ENCODE results near the gene ABHD16A. TPM values are rescaled to one million over a fixed set of nuclear protein-coding genes. Genes with fewer than 3 reads are reported as not detected.

The ABHD16A gene
- total and polyA plus RNA-seq, 2 of the 13 experiments (the other 11 are each of a cell fraction or from before 2014, with no cell fraction given) = 43.5 to 45.4 TPM

DNA sequence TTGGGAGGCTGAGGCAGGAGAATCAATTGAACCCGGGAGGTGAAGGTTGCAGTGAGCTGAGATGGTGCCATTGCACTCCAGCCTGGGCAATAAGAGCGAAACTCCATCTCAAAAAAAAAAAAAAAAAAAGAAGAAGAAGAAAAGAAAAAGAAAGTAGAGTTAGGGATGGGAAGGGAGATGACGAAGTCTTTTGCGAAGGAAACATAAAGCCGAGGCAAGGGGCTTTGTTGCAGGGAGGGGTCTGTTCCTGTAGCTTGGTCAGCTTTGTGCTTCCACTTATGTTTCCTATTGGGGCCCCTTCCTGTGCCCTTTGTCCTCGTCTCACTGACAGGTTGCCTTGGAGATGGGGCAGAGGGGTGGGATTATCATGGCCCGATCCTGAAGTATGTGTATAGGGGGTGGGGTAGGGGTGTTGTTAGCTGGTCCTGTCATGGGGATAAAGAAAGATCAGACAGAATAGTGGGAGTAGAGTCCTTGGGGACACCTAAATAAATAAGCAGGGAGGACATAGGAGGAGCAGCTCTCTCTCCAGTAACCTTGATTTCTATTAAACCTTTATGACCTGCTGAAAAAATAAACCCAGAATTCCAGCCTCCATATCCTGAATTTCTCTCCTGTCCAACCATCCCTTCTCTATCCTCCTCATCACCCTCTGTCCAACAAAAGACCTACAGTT, 34.3 kb upstream of the ABHD16A start (continued):
- TF ChIP-seq DMTF1 (CRISPR knock-in tag; IDR thresholded peaks at IDR 0.05) (no peak), NONO (IDR thresholded peaks at IDR 0.05) (no peak), NONO (CRISPR knock-in tag; conservative IDR thresholded peaks at IDR 0.05) (peak; percentile 69), HNRNPK (IDR thresholded peaks at IDR 0.05; ENCODE audit: low read depth, low read length, poor library complexity, severe bottlenecking) (peak; percentile 91), SP5 (CRISPR knock-in tag; IDR thresholded peaks at IDR 0.05; ENCODE audit: borderline replicate concordance, low read depth) (peak; percentile 99), ZNF775 (CRISPR knock-in tag; IDR thresholded peaks at IDR 0.05; ENCODE audit: borderline replicate concordance) (no peak), ZNF34 (CRISPR knock-in tag; IDR thresholded peaks at IDR 0.05; ENCODE audit: borderline replicate concordance) (no peak), CHCHD3 (CRISPR knock-in tag; IDR thresholded peaks at IDR 0.05) (no peak), CAMTA2 (CRISPR knock-in tag; IDR thresholded peaks at IDR 0.05; ENCODE audit: borderline replicate concordance) (no peak), ZNF598 (CRISPR knock-in tag; IDR thresholded peaks at IDR 0.05; ENCODE audit: borderline replicate concordance) (peak; percentile 13; the same call in 1 of the 2 replicates), CC2D1A (CRISPR knock-in tag; IDR thresholded peaks at IDR 0.05) (no peak), GABPA (IDR thresholded peaks at IDR 0.05; ENCODE audit: low read depth, low read length) (no peak), GABPA (CRISPR knock-in tag; IDR thresholded peaks at IDR 0.05; ENCODE audit: low read depth) (peak; percentile 84), RBM39 (IDR thresholded peaks at IDR 0.05; ENCODE audit: low read depth, low read length, poor library complexity, severe bottlenecking) (no peak), ZNF225 (CRISPR knock-in tag; IDR thresholded peaks at IDR 0.05) (no peak), MIER3 (CRISPR knock-in tag; IDR thresholded peaks at IDR 0.05; ENCODE audit: borderline replicate concordance) (peak; percentile 46; the same call in 1 of the 2 replicates), ARHGAP35 (CRISPR knock-in tag; IDR thresholded peaks at IDR 0.05; ENCODE audit: borderline replicate concordance) (no peak), SMARCC2 (IDR thresholded peaks at IDR 0.05) (no peak), XBP1 (CRISPR knock-in tag; IDR thresholded peaks at IDR 0.05) (no peak), ZNF24 (IDR thresholded peaks at IDR 0.05) (no peak), ZNF816 (CRISPR knock-in tag; IDR thresholded peaks at IDR 0.05; ENCODE audit: borderline replicate concordance) (no peak; the same call in 1 of the 2 replicates), U2AF1 (optimal IDR thresholded peaks at IDR 0.05; ENCODE audit: low read depth, low read length) (no peak), TEAD2 (CRISPR knock-in tag; IDR thresholded peaks at IDR 0.05) (no peak), ZNF670 (CRISPR knock-in tag; IDR thresholded peaks at IDR 0.05; ENCODE audit: borderline replicate concordance) (no peak), EHMT2 (IDR thresholded peaks at IDR 0.05; ENCODE audit: borderline replicate concordance, low read depth, low read length) (no peak), TOPORS (CRISPR knock-in tag; IDR thresholded peaks at IDR 0.05) (no peak), SIN3B (IDR thresholded peaks at IDR 0.05; ENCODE audit: low read length) (no peak)
- TF ChIP-seq, protein P1, sequence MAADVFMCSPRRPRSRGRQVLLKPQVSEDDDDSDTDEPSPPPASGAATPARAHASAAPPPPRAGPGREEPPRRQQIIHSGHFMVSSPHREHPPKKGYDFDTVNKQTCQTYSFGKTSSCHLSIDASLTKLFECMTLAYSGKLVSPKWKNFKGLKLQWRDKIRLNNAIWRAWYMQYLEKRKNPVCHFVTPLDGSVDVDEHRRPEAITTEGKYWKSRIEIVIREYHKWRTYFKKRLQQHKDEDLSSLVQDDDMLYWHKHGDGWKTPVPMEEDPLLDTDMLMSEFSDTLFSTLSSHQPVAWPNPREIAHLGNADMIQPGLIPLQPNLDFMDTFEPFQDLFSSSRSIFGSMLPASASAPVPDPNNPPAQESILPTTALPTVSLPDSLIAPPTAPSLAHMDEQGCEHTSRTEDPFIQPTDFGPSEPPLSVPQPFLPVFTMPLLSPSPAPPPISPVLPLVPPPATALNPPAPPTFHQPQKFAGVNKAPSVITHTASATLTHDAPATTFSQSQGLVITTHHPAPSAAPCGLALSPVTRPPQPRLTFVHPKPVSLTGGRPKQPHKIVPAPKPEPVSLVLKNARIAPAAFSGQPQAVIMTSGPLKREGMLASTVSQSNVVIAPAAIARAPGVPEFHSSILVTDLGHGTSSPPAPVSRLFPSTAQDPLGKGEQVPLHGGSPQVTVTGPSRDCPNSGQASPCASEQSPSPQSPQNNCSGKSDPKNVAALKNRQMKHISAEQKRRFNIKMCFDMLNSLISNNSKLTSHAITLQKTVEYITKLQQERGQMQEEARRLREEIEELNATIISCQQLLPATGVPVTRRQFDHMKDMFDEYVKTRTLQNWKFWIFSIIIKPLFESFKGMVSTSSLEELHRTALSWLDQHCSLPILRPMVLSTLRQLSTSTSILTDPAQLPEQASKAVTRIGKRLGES (CRISPR knock-in tag; IDR thresholded peaks at IDR 0.05; ENCODE audit: borderline replicate concordance) = no peak
